ENCODE results near the gene HKDC1. TPM values are rescaled to one million over a fixed set of nuclear protein-coding genes. Genes with fewer than 3 reads are reported as not detected.

HKDC1 gene
- polyA plus RNA-seq, 12 donors: 0.05 to 2.8 (median 0.12) TPM; not detected in 2

GRCh38 chr10:69215405-69216171, 4.5 kb upstream of the HKDC1 start:
- no peak for DNase-seq

- DNase-seq: no peak
Observed at GRCh38 chr10:69216577-69217118, 3.5 kb upstream of the HKDC1 start.

- DNase-seq: no peak
Observed at GRCh38 chr10:69217119-69217754, 2.9 kb upstream of the HKDC1 start.

- DNase-seq: no peak
Observed at GRCh38 chr10:69218831-69219230, 1.3 kb upstream of the HKDC1 start.

- DNase-seq: no peak
Observed at GRCh38 chr10:69220507-69220906, 375 bp downstream of the HKDC1 start.

- peak; percentile 18 for DNase-seq
Observed at GRCh38 chr10:69222157-69223027, 2.3 kb downstream of the HKDC1 start.

GRCh38 chr10:69223028-69223342, 2.9 kb downstream of the HKDC1 start:
- no peak for DNase-seq

- DNase-seq: no peak
Observed at GRCh38 chr10:69224862-69225657, 4.9 kb downstream of the HKDC1 start.

GRCh38 chr10:69225681-69226080, 5.5 kb downstream of the HKDC1 start:
- DNase-seq: no peak

GRCh38 chr10:69226919-69227450, 6.9 kb downstream of the HKDC1 start:
- DNase-seq: no peak

- DNase-seq: no peak
Observed at GRCh38 chr10:69228151-69228550, 8.0 kb downstream of the HKDC1 start.

- no peak for DNase-seq
Observed at GRCh38 chr10:69229616-69229916, 9.4 kb downstream of the HKDC1 start.

GRCh38 chr10:69230128-69230527, 10.0 kb downstream of the HKDC1 start:
- DNase-seq: no peak

GRCh38 chr10:69232252-69232651, 12.1 kb downstream of the HKDC1 start:
- no peak for DNase-seq

GRCh38 chr10:69232736-69233480, 12.8 kb downstream of the HKDC1 start:
- no peak for DNase-seq

- no peak for DNase-seq
Observed at GRCh38 chr10:69234447-69234846, 14.3 kb downstream of the HKDC1 start.

- DNase-seq: peak; percentile 93
Observed at GRCh38 chr10:69237528-69238159, 17.5 kb downstream of the HKDC1 start.

GRCh38 chr10:69239136-69239535, 19.0 kb downstream of the HKDC1 start:
- DNase-seq: no peak

- DNase-seq: no peak
Observed at GRCh38 chr10:69239816-69240434, 19.8 kb downstream of the HKDC1 start.

GRCh38 chr10:69240455-69240854, 20.3 kb downstream of the HKDC1 start:
- DNase-seq: no peak
